Measurements from ENCODE around the gene FIZ1.
"Not testable (repeated sequence)": the region's sequence is repeated elsewhere in the genome, so short reads cannot be mapped to it uniquely, and the experiment has no call there.

FIZ1 gene

DNA sequence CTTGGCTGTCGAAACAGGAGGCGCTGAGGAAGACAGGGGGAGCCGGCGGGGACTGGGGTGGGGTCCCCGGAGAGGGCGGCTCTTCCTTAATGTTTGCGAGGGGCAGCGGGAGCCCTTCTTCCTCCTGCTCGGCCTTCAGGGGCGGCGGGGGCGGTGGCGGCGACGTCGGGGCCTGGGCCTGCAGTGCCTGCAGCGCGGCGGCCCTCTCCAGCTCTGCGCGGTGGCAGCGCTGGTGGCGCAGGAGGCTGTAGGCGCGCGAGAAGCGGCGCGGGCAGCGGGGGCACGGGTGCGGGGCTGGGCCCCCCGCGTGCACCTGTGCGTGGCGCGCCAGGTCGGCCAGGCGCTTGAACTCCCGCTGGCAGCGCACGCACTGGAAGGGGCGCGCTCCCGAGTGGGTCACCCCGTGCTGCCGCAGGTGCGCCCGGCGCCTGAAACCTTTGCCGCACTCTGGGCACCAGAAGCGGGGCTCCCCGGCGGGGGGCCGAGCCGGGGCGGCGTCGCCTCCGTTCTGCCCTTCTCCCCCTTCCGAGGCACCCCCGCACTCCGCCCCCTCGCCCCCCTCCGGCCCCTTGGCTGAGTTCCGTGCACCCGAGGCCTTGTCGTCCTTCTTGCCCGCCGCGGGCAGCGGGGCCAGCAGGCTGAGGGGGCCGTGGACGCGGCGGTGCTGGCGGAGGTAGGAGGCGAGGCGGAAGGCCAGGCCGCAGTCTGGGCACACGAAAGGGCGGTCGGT lies 21.1 kb downstream of the FIZ1 start:
- no peak overlapping the region for H3K4me3 ChIP-seq (ENCODE audit: low read depth, low read length)
- TF ChIP-seq MYC (IDR thresholded peaks at IDR 0.05; ENCODE audit: low read depth, low read length), result no peak
- TF ChIP-seq, protein P1, sequence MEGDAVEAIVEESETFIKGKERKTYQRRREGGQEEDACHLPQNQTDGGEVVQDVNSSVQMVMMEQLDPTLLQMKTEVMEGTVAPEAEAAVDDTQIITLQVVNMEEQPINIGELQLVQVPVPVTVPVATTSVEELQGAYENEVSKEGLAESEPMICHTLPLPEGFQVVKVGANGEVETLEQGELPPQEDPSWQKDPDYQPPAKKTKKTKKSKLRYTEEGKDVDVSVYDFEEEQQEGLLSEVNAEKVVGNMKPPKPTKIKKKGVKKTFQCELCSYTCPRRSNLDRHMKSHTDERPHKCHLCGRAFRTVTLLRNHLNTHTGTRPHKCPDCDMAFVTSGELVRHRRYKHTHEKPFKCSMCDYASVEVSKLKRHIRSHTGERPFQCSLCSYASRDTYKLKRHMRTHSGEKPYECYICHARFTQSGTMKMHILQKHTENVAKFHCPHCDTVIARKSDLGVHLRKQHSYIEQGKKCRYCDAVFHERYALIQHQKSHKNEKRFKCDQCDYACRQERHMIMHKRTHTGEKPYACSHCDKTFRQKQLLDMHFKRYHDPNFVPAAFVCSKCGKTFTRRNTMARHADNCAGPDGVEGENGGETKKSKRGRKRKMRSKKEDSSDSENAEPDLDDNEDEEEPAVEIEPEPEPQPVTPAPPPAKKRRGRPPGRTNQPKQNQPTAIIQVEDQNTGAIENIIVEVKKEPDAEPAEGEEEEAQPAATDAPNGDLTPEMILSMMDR (IDR thresholded peaks at IDR 0.05; ENCODE audit: low read depth, low read length), result no peak
- TF ChIP-seq, protein P2, sequence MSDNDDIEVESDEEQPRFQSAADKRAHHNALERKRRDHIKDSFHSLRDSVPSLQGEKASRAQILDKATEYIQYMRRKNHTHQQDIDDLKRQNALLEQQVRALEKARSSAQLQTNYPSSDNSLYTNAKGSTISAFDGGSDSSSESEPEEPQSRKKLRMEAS (IDR thresholded peaks at IDR 0.05; ENCODE audit: low read depth, low read length), result no peak
- TF ChIP-seq POLR2A (IDR thresholded peaks at IDR 0.05; ENCODE audit: extremely low read depth, insufficient read length), result no peak
- no peak for DNase-seq (ENCODE audit: low read depth)

DNA sequence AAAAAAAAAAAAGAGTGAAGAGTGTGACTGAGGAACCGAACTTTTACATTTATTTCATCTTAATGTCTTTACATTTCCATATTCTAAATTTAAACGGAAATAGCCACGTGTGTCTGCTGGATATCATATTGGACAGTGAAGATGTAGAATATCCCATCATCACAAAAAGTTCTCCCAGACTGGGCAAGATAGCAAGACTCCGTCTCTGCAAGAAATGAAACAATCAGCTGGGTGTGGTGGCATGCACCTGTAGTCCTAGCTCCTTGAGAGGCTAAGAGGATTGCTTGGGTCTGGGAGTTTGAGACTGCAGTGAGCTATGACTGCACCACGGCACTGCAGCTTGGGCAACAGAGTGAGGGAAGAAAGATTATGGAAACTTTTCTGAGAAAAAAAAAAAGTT lies 22.6 kb downstream of the FIZ1 start:
- no peak overlapping the region for H3K4me3 ChIP-seq (ENCODE audit: low read depth, low read length)
- no peak for DNase-seq (ENCODE audit: low read depth)
- TF ChIP-seq MYC (IDR thresholded peaks at IDR 0.05; ENCODE audit: low read depth, low read length) (no peak), POLR2A (IDR thresholded peaks at IDR 0.05; ENCODE audit: extremely low read depth, insufficient read length) (no peak)
- TF ChIP-seq, protein P2 (IDR thresholded peaks at IDR 0.05; ENCODE audit: low read depth, low read length), result no peak
- TF ChIP-seq, protein P1 (IDR thresholded peaks at IDR 0.05; ENCODE audit: low read depth, low read length), result no peak

DNA sequence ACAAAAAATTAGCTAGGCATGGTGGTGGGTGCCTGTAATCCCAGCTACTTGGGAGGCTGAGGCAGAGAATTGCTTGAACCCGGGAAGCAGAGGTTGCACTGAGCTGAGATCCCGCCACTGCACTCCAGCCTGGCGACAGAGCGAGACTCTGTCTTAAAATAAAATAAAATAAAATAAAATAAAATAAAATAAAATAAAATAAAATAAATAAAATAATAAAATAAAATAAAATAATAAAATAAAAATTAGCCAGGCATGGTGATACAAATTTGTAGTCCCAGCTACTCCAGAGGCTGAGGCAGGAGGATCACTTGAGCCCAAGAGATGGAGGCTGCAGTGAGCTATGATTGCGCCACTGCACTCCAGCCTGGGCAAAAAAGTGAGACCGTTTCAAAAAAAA lies 25.4 kb downstream of the FIZ1 start:
- not testable (repeated sequence) for H3K4me3 ChIP-seq (ENCODE audit: low read depth, low read length); DNase-seq (ENCODE audit: low read depth)

DNA sequence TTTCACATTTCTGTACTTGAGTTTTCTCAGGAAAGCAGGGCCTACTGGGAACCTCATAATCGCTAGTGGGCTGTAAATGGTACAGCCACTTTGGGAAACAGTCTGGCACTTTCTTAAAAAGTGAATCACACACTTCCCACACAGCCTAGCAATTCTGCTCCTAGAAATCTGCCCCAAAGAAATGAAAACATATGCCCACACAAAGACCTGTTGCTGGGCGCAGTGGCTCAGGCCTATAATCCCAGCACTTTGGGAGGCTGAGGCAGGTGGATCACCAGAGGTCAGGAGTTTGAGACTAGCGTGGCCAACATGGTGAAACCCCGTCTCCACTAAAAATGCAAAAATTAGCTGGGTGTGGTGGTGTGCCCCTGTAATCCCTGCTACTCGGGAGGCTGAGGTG lies 29.8 kb downstream of the FIZ1 start:
- DNase-seq (ENCODE audit: low read depth); H3K4me3 ChIP-seq (ENCODE audit: low read depth, low read length): not testable (repeated sequence)

DNA sequence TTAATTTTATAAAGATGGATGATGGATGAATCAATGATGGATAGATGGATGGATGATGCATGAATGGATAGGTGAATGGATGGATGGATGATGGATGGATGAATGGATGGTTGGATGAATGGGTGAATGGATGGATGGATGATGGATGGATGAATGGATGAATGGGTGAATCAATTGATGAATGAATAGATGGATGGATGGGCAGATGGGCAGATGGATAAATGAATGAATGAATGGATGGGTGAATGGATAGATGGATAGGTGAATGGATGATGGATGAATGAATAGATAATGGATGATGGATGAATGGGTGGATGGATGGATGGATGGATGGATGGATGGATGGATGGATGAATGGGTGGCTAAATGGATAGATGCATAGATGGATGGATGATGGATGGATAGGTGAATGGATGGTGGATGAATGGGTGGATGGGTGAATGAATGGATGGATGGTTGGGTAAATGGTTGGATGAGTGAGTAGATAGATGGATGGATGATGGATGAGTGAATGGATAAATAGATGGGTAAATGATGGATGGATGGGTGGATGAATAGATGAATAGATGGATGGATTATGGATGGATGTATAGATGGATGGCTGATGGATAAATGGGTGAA lies 31.5 kb downstream of the FIZ1 start:
- DNase-seq (ENCODE audit: low read depth), result no peak
- TF ChIP-seq, protein P2 (IDR thresholded peaks at IDR 0.05; ENCODE audit: low read depth, low read length), result no peak
- TF ChIP-seq, protein P1 (IDR thresholded peaks at IDR 0.05; ENCODE audit: low read depth, low read length), result no peak
- TF ChIP-seq POLR2A (IDR thresholded peaks at IDR 0.05; ENCODE audit: extremely low read depth, insufficient read length) (no peak), MYC (IDR thresholded peaks at IDR 0.05; ENCODE audit: low read depth, low read length) (no peak)
- H3K4me3 ChIP-seq (ENCODE audit: low read depth, low read length), result no peak overlapping the region

- TF ChIP-seq POLR2A (IDR thresholded peaks at IDR 0.05; ENCODE audit: extremely low read depth, insufficient read length) (no peak), MYC (IDR thresholded peaks at IDR 0.05; ENCODE audit: low read depth, low read length) (no peak)
- TF ChIP-seq, protein P1 (IDR thresholded peaks at IDR 0.05; ENCODE audit: low read depth, low read length), result no peak
- TF ChIP-seq, protein P2 (IDR thresholded peaks at IDR 0.05; ENCODE audit: low read depth, low read length), result no peak
- DNase-seq (ENCODE audit: low read depth), result no peak
- no peak overlapping the region for H3K4me3 ChIP-seq (ENCODE audit: low read depth, low read length)
Measured at GRCh38 chr19:55566823-55567222, 32.5 kb downstream of the FIZ1 start.

DNA sequence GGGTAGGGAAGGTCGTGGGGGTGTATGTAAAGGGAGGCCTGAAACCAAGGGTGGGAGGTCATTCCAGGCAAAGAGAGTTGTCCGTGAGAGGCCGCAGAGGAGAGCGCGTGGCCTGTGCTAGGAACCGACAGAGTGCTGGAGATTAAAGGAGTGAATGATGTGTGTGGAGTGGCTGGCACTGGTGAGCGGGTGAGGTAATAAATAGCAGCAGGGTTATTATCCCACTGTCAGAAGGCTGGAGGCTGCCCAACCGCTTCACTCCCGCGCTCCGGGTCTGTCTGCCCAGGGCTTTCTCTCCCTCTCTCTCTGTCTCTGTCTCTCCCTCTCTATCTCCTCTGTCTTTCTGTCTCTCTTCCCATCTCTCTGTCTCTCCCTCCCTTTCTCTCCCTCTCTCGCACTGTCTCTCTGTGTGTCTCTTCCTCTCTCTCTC lies 36.0 kb downstream of the FIZ1 start:
- H3K4me3 ChIP-seq (ENCODE audit: low read depth, low read length), result no peak overlapping the region
- no peak for TF ChIP-seq POLR2A (IDR thresholded peaks at IDR 0.05; ENCODE audit: extremely low read depth, insufficient read length)
- TF ChIP-seq, protein P1 (IDR thresholded peaks at IDR 0.05; ENCODE audit: low read depth, low read length), result no peak
- TF ChIP-seq, protein P2 (IDR thresholded peaks at IDR 0.05; ENCODE audit: low read depth, low read length), result no peak
- TF ChIP-seq MYC (IDR thresholded peaks at IDR 0.05; ENCODE audit: low read depth, low read length), result no peak
- no peak for DNase-seq (ENCODE audit: low read depth)

Measured in NB4 (cell line).